ENCODE results near the gene RBFOX2. TPM values are rescaled to one million over a fixed set of nuclear protein-coding genes. Genes with fewer than 3 reads are reported as not detected.

RBFOX2 gene
- total and polyA plus RNA-seq, 2 donors from 2014 or later: 17.2 to 68.6 TPM

GRCh38 chr22:35872451-35872850 is 156.2 kb downstream of the RBFOX2 start:
- TF ChIP-seq CTCF (IDR thresholded peaks at IDR 0.05; ENCODE audit: borderline replicate concordance, extremely low read depth, insufficient read depth): no peak
- H3K9me3 ChIP-seq (ENCODE audit: control insufficient read depth in 2 of 3, insufficient read depth in 1 of 3, low read length in 3 of 3): no peaks in the 10 kb centered on the region
- no peaks in the 10 kb centered on the region for H3K36me3 ChIP-seq (ENCODE audit: control insufficient read depth in 2 of 3, insufficient read depth in 3 of 3, low read length in 3 of 3)
- no peak for FAIRE-seq
- H3K4me3 ChIP-seq (ENCODE audit: low read length in 3 of 3): no peak overlapping the region
- intact Hi-C loops (cut with DNase I): no loop called here
- H3K27ac ChIP-seq (ENCODE audit: low read depth in 2 of 2, low read length in 2 of 2): no peak overlapping the region
- no peak for DNase-seq
- no peak overlapping the region for H3K9ac ChIP-seq (ENCODE audit: low read length in 3 of 3)
- H3K4me1 ChIP-seq (ENCODE audit: control insufficient read depth in 2 of 3, insufficient read depth in 2 of 3, low read depth in 1 of 3, low read length in 3 of 3): no peaks in the 10 kb centered on the region
- H3K27me3 ChIP-seq (ENCODE audit: control insufficient read depth, insufficient read depth, low read length): no peaks in the 10 kb centered on the region

GRCh38 chr22:35870517-35871293 is 157.9 kb downstream of the RBFOX2 start:
- DNase-seq (no peak), FAIRE-seq (no peak)
- Histone ChIP-seq H3K9ac (ENCODE audit: low read length in 3 of 3) (no peak overlapping the region), H3K27me3 (ENCODE audit: control insufficient read depth, insufficient read depth, low read length) (no peaks in the 10 kb centered on the region), H3K4me3 (ENCODE audit: low read length in 3 of 3) (no peak overlapping the region), H3K9me3 (ENCODE audit: control insufficient read depth in 2 of 3, insufficient read depth in 1 of 3, low read length in 3 of 3) (no peaks in the 10 kb centered on the region), H3K36me3 (ENCODE audit: control insufficient read depth in 2 of 3, insufficient read depth in 3 of 3, low read length in 3 of 3) (no peaks in the 10 kb centered on the region), H3K27ac (ENCODE audit: low read depth in 2 of 2, low read length in 2 of 2) (no peak overlapping the region), H3K4me1 (ENCODE audit: control insufficient read depth in 2 of 3, insufficient read depth in 2 of 3, low read depth in 1 of 3, low read length in 3 of 3) (no peaks in the 10 kb centered on the region)
- no peak for TF ChIP-seq CTCF (IDR thresholded peaks at IDR 0.05; ENCODE audit: borderline replicate concordance, extremely low read depth, insufficient read depth)
- intact Hi-C loops (cut with DNase I): no loop called here

GRCh38 chr22:35868938-35869337 is 159.7 kb downstream of the RBFOX2 start:
- no peaks in the 10 kb centered on the region for H3K36me3 ChIP-seq (ENCODE audit: control insufficient read depth in 2 of 3, insufficient read depth in 3 of 3, low read length in 3 of 3)
- peaks cover 0 to 2% (median 0%) of the 10 kb centered on the region in 3 donors for H3K4me1 ChIP-seq (ENCODE audit: control insufficient read depth in 2 of 3, insufficient read depth in 2 of 3, low read depth in 1 of 3, low read length in 3 of 3)
- FAIRE-seq (no peak), DNase-seq (no peak)
- H3K9me3 ChIP-seq (ENCODE audit: control insufficient read depth in 2 of 3, insufficient read depth in 1 of 3, low read length in 3 of 3): no peaks in the 10 kb centered on the region
- intact Hi-C loops (cut with DNase I): no loop called here
- no peak for TF ChIP-seq CTCF (IDR thresholded peaks at IDR 0.05; ENCODE audit: borderline replicate concordance, extremely low read depth, insufficient read depth)
- no peak overlapping the region for H3K9ac ChIP-seq (ENCODE audit: low read length in 3 of 3)
- H3K4me3 ChIP-seq (ENCODE audit: low read length in 3 of 3): no peak overlapping the region
- no peaks in the 10 kb centered on the region for H3K27me3 ChIP-seq (ENCODE audit: control insufficient read depth, insufficient read depth, low read length)
- H3K27ac ChIP-seq (ENCODE audit: low read depth in 2 of 2, low read length in 2 of 2): no peak overlapping the region
